HG02840 (cell line): Measurements from ENCODE around the gene GPC3.

ENCODE experiments used
- ATAC-seq: cut with Tn5 transposase; IDR thresholded peaks from one replicate; pipeline ENCODE4 v1.9.1; 2021; ENCODE audit warnings: mild to moderate bottlenecking, moderate library complexity, moderate number of reproducible peaks; ENCODE audit not compliant: unreplicated experiment, low FRiP score

The GPC3 gene

DNA sequence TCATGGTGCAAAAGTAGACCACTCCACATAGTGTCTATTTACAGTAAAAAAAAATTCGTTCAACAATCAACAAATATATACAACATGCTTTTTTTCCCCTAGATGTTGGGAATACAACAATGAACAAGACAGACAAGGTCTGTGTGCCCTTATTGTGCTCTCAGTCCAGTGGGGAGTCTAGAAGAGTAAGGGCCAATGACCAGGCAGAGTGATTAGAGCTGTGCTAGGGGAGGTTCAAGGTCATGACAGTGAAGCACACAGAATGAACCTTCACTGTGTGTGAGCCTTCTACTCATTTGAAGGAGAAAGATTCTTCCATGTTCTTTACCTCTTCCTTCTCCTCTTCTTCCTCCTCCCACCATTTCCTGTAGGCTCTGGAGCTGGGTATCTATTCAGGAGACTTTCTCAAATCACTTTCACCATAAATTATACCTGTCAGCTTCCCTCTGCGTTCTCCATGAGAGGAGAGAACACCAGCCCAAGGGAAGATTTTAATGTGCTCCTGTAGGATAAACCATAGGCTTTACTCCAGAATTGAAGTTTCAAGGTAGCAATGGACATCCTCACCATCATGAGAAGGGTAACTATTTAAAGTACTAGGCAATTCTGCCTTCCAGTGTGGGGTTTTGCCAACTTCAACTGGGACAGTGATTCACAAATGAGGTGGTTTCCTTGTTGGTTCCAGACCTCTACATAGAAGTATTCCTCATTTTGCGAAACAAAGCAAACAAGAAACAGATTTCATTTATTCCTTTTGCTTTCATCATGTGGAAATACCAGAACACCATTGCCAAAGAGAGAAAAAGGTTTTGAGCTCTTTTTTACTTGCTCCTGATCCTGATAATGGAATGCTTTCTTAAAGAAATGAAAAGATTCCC lies 323.2 kb downstream of the GPC3 start:
- ATAC-seq, result no peak

DNA sequence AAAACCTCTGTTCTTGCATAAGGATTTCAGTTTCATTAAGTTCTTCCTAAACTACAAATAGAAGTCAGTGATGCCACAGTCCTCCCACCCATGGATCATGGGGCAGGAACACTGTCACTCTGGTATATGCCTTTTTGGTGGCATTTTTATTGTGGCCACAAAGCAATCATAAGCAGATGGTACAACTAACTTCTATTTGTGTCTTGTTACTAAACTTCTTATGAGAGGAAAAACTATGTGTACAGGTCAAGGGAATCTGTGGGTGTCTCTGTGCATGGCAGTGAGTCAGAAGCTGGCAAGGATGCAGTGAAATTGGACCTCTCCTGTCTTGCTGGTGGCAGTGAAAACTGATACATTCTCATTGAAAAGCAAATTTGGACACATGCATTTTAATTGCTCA lies 325.1 kb downstream of the GPC3 start:
- ATAC-seq, result no peak

DNA sequence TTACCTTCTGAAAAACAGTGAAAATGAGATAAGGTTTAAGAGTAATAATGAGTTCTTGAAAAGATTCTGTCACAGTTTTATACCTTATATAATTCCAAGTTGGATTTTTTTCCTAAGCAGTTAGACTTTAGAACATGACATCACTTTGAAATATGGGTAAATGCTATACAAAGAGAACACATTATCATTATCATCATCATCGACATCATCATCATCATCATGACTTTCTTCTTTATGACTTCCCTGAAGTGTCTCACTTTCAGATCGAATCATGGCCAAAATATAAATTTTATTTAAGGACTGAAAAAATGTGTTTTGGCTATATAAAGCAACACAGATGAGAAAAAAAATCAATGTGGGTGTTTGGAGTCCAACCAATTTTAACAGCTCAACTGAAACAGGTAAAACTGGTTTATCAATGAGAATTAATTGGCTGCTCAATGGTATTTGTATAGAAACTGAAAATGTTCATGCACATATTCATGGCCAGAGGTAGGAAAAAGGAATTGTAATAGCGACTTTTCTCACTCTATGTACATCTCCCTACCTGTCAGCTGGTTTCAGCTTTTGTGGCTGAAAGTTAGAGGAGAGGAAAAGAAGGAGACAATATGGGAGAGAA lies 327.0 kb downstream of the GPC3 start:
- ATAC-seq, result no peak

DNA sequence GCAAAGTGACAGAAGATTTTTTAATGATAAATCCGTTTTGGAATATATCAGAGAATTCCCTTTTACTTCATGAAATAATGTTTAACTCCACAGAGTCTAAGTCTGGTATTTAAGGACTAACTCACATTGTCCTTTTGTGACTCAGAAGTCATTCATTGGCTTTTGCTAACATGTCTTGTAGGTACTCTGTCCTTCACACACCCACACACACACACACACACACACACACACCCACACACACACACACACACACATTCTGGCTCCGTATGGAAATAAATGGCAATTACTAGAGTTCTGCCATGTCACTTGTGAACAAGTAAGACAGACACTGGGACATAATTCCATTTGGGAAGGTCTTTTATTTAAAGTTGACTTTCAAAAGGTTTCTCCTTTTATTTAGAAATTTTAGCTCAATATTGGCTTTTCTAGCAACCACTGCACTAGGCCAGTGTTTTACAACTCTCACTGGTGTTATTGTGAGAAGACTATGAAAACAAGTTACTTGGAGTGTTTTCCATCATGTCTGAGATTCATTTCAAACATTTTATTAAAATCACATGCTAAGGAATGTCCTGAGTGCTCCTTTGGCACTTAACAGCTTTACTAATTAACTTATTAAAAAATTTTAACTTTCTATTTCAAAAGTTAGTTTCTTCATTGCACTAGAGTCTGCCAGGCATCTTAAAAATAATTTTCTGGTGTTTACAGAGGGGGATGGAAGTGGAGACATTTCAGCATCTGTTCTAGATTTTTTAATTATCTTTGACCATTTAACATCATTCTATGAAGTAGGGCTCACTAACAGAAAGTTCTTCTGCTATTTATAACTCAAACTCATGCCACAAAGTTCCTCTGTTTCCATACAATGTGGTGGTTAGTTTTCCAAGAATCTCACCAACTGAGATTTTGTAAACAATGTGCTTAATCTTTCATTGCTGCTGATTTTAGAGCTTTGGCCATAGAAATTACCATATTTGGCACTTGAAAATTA lies 329.8 kb downstream of the GPC3 start:
- ATAC-seq, result no peak

DNA sequence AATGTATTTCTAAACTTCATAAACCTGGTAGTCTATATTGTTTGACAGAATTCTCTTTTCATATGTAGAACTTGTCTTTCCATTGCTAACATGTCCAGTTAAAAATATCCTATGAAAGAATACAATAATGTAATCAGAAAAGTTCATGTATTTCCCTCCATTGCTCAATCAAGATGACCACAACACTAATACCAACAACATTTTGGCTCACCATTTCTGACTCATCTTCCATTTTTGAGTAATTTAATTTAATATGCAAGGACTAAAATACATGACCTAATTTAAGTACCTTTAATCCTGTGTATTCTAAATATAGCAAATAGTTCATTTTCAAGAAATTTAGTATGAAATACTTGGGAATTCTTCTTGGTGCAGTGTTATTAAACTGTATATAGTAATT lies 330.6 kb downstream of the GPC3 start:
- no peak for ATAC-seq

DNA sequence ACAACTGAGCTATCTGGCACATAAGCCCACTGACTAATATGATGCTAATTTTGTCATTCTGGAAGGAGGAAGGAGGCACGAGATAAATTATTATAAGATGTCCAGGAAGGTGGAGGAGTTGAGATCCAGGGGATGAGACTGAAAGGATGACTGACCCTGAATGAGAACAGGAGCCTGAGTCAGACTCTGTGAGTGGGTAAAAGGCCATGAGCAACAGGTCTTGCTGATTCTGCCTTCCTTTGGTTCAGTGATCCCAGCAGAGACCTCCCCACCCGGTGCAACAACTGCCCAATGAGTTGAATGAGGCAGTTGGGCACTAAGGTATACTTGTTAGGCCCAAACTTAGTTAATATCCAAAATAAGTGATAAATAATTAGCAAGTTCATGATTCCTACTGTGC lies 332.0 kb downstream of the GPC3 start:
- ATAC-seq, result no peak

DNA sequence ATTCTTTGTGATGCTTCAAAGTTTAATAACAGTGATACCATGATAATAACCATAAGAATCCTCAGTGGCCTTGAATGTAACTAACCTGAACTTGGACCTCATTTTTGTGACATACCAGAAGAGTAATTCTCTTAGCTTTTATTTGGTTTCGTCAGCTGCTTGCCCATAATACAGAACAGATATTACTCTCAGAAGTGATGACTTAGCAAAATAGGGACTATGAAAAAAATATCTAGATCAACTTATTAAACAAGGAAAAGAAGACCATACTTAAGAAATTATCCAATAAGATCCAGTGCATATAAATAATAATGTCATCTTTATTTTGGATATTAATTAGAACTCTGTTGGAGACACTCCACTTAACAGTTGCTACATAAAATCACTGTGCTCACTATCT lies 333.2 kb downstream of the GPC3 start:
- no peak for ATAC-seq

DNA sequence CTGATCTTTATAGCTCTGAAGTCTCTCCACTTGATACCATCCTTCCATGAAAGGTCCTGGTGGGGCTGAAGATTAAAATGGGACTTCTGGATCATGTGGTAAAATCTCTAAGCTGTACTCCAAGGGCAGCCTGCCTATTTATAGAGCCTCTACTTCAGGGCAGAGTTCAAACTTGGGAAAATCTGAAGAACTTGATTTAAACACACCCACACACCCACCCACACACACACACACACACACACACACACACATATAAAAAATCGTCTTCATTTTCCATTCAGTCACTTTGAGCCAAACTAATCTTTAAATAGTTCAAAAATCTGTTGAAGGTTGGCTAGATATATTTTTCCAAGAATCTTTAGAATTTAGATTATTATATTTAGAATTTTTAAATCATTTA lies 335.2 kb downstream of the GPC3 start:
- ATAC-seq, result no peak

DNA sequence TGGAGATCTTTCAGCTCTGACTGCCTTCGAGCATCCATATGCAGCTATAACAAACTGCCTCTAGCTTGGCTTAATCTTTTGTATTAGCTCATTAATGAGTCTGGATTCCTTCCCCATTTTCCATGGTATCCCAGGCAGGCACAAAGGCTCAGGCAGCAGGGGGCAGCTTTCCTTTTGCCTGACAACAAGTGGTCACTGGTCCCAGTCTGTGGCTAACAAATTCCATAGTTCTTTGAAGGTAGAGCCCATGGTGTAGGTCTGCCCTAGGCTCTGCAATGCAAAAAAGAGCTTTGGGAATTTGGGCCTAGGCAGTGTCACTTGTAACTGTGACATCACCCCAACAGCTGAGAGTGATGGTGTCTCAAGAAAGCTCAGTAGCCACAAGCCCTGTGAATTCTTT lies 335.7 kb downstream of the GPC3 start:
- no peak for ATAC-seq

DNA sequence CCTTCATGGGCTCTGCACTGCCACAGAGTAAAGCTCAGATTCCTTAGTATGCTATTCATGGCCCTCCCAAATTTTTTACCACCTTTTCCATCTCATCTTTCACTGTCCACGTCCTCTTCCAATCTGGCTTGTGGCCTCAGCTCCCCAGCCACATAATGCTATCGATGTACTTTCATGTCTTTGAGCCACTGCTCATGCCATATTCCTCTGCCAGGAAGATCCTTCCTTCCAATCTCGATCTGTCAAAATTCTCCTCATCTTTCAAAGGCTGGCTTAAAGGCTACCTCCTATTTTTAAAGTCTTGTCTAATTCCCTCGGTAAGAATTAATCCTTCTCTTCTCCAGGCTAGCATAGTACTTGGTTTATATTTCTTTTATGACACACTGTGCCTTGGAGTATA lies 336.8 kb downstream of the GPC3 start:
- no peak for ATAC-seq

DNA sequence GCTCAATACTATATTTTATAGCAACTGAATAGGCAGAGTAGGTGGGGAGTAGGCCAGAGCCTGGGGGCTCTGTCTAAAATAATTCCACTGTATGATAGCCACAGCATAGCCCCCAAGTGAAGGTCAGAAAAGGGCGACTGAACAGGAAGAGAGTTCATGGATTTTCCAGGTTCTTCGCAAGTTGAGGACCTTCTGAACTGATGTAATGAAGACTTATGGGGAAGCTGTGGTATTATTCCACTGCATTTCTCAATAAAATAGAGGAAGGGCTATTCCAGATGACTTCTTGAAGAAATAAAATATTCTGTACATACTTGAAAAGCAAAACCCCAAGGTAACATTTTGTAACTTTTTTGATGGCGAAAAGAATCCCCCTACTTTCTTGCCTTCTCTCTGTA lies 338.7 kb downstream of the GPC3 start:
- ATAC-seq, result no peak

DNA sequence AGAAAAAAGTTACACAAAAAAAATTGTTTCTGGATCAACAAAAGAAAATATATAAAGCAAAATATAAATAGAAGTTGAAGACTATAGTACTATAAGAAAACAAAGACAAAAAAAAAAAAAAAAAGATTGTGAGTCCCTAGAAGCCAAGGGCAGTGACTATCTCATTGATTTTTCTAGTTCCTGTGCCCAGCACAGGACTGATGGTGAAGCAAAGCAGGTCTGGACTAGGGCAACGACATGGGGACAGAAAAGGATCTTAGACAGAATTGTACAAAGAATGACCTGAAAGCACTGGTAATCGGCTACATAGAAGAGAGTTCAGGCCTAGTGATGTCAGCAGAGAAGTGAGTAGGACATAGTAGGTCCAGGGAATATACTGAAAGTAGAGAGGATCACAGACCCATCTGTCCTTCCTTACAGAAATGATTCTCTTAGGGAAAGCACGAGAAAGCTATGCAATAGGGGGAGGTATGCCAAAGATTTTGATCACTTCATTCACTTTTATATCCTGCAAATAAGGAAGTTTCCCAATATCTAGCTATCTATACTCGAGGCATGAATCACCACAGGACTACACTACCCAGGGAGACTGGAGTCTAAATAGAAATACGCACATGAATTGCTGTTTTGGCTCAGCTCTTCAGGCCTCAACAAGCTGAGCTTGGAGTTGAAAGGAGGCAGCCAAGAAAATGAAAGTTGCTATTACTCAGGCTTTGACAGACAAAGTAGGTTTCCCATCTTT lies 339.2 kb downstream of the GPC3 start:
- no peak for ATAC-seq

DNA sequence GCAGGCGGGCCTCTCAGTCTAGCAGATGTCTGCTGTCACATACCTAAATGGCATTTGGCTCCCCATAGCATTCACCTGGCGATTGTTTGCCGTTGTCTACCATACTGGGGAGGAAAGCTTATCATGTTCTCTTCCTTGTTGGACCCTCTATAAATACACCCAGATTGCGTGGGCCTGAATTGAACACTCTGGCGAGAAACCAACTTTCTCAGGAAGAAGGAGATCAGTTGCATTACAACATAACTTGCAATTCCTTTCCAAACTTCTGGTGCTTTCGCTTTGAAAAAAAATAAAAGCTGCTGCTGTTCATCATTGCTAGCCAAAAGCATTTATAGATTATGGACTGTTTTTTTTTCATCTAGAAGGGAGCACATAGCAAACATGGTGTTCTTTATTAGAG lies 340.1 kb downstream of the GPC3 start:
- no peak for ATAC-seq

DNA sequence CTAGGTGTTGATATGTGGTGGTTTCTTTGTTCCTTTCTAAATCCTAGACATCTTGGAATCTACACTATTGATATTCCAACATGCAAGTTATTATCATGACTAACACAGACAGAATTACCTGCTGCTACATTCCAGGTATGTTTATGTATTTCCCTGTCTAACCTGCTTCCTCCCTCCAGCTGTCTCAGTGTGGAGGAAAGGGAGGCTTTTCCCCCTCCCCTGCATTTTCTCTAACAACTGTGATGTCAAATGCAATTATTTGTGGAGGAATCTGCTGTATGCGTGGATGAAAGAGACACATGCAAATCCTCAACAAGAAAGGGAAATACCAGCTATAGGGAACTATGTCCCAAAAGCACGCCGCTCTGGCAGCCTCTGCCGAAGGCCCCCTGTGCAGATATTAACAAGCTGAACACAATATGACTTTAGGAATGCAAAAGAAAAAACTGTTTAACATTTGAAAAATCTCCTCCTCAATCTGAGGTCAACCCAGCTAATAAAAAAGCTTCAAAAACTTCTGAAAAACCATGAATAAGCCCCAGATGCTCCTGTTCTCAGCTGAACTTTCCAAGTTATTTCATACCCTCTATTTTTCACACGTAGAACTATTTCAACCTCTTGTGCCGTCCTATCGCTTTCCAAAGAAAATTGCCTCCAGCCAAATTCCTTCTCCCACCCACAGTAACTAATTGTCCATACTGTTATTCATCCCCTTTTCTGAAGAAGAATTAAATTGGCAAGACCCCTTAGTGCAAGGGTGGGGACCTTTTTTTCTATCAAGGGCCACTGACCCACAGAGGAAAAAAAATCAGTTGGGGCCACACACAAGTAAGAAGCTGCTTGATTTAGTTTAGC lies 345.0 kb downstream of the GPC3 start:
- no peak for ATAC-seq

DNA sequence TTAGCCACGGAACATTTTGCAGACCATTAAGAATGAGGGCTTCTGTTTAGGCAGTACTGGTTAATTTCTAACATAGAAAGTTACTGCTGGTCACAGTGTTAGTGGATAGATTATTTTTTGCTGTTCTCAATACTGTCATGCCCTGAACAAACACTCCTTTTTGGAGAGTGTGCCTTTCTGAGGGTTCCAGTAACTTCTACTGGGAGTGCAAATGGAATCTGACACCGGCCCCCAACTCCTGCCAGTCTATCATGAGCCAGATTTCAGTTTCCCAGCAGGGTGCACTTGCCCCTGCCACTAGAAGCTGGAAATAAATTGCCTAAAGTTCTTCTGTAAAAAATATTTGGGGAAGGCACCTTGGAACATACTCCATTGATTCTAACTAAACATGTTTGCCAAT lies 345.7 kb downstream of the GPC3 start:
- no peak for ATAC-seq

DNA sequence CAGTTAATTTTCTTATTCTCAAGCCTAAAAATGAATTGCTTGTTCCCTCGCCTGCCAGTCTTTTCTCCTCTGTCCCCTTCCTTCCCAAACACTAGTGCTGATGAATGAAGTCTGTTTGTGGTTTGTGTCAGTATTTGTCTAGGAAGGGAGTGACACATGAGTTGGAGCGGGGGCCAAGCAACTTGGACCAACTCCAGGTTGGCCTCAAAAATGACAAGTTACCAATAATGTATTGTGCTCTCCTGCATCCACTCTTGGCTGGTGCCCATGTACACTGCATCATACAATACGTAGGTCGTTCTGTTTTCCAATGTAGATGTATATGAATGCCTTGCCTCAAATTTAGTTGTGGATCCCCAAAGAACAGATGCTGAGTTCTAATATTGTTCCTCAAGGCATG lies 347.1 kb downstream of the GPC3 start:
- no peak for ATAC-seq

DNA sequence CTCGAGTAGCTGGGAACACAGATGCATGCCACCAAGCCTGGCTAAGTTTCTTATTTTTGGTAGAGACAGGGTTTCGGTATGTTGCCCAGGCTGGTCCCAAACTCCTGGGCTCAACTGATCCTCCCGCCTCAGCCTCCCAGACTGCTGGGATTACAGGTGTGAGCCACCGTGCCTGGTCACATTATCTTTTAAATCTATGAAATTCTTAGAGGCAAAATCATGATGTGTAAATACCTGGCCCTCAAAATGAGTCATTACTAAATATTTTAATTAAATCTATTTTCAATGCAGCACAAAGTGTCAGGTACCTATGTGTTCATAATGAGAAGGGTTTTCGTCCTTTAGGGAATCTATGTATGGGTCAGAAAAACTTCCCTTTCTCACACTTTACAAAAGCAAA lies 347.6 kb downstream of the GPC3 start:
- no peak for ATAC-seq

DNA sequence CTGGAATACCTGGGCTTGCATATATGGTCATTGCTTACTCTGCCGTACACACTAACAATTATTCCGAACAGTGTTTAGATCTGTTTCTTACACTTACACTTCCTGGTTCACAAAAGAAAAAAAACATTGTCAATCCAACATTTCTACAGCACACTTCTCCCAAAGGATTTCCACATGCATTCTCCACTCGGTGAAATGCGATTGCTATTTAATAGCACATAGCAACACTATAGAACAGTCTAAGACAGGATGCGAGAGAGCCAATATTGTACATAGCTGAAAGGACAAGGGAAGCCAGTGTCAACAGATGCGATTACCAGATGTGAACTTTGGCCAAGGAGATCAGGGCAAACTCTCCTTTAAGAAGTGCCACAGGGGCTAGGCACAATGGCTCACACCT lies 349.4 kb downstream of the GPC3 start:
- no peak for ATAC-seq

DNA sequence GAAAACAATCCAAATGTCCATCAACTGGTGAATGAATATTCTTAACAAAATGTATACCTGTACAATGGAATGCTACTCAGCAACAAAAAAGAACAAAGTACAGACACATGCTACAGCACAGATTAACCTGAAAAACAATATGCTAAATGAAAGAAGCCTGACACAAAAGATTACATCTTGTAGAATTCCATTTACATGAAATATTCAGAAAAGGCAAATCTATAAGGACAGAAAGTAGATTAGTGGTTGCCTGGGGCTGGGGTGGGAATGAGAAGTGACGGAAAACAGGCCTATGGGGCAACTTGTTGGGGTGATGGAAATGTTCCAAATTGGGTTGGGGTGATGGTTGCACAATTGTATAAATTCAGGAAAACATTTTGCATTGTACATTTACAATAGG lies 351.0 kb downstream of the GPC3 start:
- ATAC-seq, result no peak
